ENCODE results near the gene USP47.

DNA sequence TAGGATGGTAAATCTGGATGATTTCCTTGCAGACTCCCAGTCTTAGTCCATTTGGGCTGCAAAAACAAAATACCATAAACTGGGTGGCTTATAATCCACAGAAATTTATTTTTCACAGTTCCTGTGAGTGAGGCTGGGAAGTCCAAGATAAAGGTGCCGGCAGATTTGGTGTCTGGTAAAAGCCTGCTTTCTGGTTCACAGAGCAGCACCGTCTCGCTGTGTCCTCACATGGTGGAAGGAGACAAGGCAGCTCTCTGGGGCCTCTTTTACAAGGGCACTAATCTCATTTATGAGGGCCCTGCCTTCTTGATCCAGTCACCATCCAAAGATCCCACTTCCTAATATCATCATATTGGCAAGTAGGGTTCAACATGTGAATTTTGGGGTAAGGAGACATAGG is 8.9 kb downstream of the USP47 start:
- no peak for TF ChIP-seq POLR2A (IDR thresholded peaks at IDR 0.05)
- TF ChIP-seq, protein P1, sequence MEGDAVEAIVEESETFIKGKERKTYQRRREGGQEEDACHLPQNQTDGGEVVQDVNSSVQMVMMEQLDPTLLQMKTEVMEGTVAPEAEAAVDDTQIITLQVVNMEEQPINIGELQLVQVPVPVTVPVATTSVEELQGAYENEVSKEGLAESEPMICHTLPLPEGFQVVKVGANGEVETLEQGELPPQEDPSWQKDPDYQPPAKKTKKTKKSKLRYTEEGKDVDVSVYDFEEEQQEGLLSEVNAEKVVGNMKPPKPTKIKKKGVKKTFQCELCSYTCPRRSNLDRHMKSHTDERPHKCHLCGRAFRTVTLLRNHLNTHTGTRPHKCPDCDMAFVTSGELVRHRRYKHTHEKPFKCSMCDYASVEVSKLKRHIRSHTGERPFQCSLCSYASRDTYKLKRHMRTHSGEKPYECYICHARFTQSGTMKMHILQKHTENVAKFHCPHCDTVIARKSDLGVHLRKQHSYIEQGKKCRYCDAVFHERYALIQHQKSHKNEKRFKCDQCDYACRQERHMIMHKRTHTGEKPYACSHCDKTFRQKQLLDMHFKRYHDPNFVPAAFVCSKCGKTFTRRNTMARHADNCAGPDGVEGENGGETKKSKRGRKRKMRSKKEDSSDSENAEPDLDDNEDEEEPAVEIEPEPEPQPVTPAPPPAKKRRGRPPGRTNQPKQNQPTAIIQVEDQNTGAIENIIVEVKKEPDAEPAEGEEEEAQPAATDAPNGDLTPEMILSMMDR (IDR thresholded peaks at IDR 0.05): no peak

Measured in lower leg skin (tissue), 3 donors.